Measurements from ENCODE around the gene CD4.
"Not testable (repeated sequence)": the region's sequence is repeated elsewhere in the genome, so short reads cannot be mapped to it uniquely, and the experiment has no call there.

CD4 gene

DNA sequence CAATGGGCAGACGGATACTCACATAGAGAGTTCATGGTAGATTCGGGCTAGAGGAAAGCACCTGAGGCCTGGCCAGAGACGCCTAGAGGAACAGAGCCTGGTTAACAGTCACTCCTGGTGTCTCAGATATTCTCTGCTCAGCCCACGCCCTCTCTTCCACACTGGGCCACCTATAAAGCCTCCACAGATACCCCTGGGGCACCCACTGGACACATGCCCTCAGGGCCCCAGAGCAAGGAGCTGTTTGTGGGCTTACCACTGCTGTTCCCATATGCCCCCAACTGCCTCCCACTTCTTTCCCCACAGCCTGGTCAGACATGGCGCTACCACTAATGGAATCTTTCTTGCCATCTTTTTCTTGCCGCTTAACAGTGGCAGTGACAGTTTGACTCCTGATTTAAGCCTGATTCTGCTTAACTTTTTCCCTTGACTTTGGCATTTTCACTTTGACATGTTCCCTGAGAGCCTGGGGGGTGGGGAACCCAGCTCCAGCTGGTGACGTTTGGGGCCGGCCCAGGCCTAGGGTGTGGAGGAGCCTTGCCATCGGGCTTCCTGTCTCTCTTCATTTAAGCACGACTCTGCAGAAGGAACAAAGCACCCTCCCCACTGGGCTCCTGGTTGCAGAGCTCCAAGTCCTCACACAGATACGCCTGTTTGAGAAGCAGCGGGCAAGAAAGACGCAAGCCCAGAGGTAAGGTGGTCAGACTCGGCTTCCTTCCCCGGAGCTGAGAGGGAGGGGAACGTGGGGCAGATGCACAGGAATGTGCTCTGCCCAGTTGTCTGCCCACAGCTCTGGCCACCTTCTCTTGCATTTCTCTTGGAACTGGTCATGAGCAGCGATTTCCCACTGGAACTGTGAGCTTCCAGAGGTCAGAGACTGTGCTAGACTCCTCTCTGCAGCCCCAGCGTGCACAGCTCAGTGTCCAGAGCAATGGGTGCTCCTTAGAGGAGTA lies at the start of gene CD4:
Gene CD4, plus strand, starts transcription at position 557 of the 953 bp plus-strand sequence. CDS start 10,611 bp downstream, outside the sequence.
- Histone ChIP-seq H3K4me3 (ENCODE audit: low read depth, low read length) (no peak within 1 kb of the TSS), H3K4me1 (ENCODE audit: control insufficient read depth, insufficient read depth, low read length, unreplicated experiment) (no peaks in the 10 kb centered on the region), H3K27me3 (ENCODE audit: insufficient read depth, low read length) (0 out of 2 replicates have a peak, but pooled peaks cover 5% of the 10 kb centered on the region), H3K27ac (ENCODE audit: low read depth, low read length) (no peak within 1 kb of the TSS), H3K79me2 (ENCODE audit: control insufficient read depth, insufficient read depth, low read length, unreplicated experiment) (no peaks in the 10 kb centered on the region), H3K36me3 (ENCODE audit: insufficient read depth, low read length) (no peaks in the 10 kb centered on the region), H2AFZ (ENCODE audit: low read length, unreplicated experiment) (no peak within 1 kb of the TSS)

DNA sequence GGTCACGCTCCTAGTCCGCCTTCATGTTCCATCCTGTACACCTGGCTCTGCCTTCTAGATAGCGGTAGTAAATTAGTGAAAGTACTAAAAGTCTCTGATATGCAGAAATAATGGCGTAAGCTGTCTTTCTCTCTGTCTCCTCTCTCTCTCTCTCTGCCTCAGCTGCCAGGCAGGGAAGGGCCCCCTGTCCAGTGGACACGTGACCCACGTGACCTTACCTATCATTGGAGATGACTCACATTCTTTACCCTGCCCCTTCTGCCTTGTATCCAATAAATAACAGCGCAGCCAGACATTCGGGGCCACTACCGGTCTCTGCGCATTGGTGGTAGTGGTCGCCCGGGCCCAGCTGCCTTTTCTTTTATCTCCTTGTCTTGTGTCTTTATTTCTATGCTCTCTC lies 47.2 kb upstream of the CD4 start:
- H3K27me3 ChIP-seq (ENCODE audit: insufficient read depth, low read length); H3K36me3 ChIP-seq (ENCODE audit: insufficient read depth, low read length); H2AFZ ChIP-seq (ENCODE audit: low read length, unreplicated experiment); H3K27ac ChIP-seq (ENCODE audit: low read depth, low read length); H3K4me3 ChIP-seq (ENCODE audit: low read depth, low read length); H3K79me2 ChIP-seq (ENCODE audit: control insufficient read depth, insufficient read depth, low read length, unreplicated experiment); H3K4me1 ChIP-seq (ENCODE audit: control insufficient read depth, insufficient read depth, low read length, unreplicated experiment): not testable (repeated sequence)

DNA sequence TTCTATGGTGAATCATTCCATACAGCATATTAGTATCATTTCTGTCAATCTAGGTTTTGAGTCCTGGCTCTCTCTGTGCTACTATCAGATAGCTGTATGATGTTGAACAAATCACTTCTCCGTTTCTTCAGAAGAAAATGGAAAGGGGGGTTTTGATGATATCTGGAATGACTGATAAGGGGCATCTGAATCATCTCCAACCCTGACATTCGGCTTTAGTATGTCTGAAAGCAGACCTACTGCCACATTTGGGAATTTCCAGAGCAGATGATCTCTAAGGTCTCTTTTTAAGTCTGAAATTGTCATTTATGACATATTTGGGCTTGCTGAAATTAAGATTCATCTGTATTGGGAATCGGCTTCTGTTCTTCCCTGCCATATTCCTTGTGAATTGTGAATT lies 46.5 kb upstream of the CD4 start:
- H3K27me3 ChIP-seq (ENCODE audit: insufficient read depth, low read length), result no peaks in the 10 kb centered on the region
- H3K4me1 ChIP-seq (ENCODE audit: control insufficient read depth, insufficient read depth, low read length, unreplicated experiment), result no peaks in the 10 kb centered on the region
- H3K4me3 ChIP-seq (ENCODE audit: low read depth, low read length), result no peak overlapping the region
- no peak overlapping the region for H3K27ac ChIP-seq (ENCODE audit: low read depth, low read length)
- no peak overlapping the region for H2AFZ ChIP-seq (ENCODE audit: low read length, unreplicated experiment)
- no peaks in the 10 kb centered on the region for H3K79me2 ChIP-seq (ENCODE audit: control insufficient read depth, insufficient read depth, low read length, unreplicated experiment)
- peaks cover 6% of the 10 kb centered on the region; the same call in 1 of the 2 replicates for H3K36me3 ChIP-seq (ENCODE audit: insufficient read depth, low read length)

DNA sequence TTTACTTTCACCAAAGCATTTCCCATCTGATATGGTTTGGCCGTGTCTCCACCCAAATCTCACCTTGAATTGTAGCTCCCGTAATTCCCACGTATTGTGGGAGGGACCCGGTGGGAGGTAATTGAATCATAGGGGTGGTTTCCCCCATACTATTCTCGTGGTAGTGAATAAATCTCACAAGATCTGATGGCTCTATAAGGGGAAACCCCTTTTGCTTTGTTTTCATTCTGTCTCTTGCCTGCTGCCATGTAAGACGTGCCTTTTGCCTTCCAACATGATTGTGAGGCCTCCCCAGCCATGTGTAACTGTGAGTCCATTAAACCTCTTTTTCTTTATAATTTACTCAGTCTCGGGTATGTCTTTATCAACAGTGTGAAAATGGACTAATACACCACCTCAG lies 46.0 kb upstream of the CD4 start:
- not testable (repeated sequence) for H3K4me1 ChIP-seq (ENCODE audit: control insufficient read depth, insufficient read depth, low read length, unreplicated experiment); H3K4me3 ChIP-seq (ENCODE audit: low read depth, low read length); H3K79me2 ChIP-seq (ENCODE audit: control insufficient read depth, insufficient read depth, low read length, unreplicated experiment); H3K27ac ChIP-seq (ENCODE audit: low read depth, low read length); H2AFZ ChIP-seq (ENCODE audit: low read length, unreplicated experiment); H3K27me3 ChIP-seq (ENCODE audit: insufficient read depth, low read length)
- H3K36me3 ChIP-seq (ENCODE audit: insufficient read depth, low read length), result peaks cover 11% of the 10 kb centered on the region; the same call in 1 of the 2 replicates

DNA sequence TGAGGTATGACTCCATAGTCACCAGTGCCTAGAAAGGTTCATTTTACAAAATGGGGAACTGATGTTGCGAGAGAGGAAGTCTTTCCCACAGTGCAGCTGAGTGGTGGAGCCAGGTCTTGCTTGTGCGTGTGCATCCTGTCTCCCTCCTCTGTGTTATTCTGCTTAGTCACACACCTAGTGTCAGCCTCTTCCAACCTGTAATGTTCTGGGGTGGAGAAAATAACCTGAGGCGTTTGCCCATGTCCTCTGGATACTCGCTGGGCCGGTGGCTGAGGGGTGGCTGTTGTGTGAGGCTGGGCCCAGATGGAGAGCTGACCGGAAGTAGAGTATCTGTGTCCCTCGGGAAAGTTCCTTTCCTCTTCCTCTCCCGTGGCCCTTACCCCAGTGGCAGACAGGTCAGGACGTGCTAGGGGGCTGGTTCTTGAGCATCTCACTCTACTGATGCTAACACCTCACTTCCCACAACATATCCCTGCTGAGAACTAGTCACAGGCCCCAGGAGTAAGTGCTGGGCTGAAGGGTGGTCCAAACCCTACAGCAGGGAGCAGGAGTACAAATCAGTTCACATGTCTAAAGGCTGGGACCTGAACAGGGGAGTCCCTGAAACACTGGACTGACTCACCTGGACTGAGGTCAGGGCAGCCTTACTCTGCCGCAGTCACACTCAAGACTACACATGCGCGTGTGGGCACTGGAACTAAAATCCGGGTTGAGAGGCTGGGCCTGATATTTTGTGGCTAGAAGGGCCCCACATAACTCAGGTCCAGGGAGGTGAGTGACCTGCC lies 43.4 kb upstream of the CD4 start:
- Histone ChIP-seq H2AFZ (ENCODE audit: low read length, unreplicated experiment) (no peak overlapping the region), H3K4me3 (ENCODE audit: low read depth, low read length) (no peak overlapping the region), H3K4me1 (ENCODE audit: control insufficient read depth, insufficient read depth, low read length, unreplicated experiment) (no peaks in the 10 kb centered on the region), H3K27ac (ENCODE audit: low read depth, low read length) (no peak overlapping the region), H3K27me3 (ENCODE audit: insufficient read depth, low read length) (no peaks in the 10 kb centered on the region), H3K79me2 (ENCODE audit: control insufficient read depth, insufficient read depth, low read length, unreplicated experiment) (peaks cover 2% of the 10 kb centered on the region), H3K36me3 (ENCODE audit: insufficient read depth, low read length) (peaks cover 30% of the 10 kb centered on the region)

DNA sequence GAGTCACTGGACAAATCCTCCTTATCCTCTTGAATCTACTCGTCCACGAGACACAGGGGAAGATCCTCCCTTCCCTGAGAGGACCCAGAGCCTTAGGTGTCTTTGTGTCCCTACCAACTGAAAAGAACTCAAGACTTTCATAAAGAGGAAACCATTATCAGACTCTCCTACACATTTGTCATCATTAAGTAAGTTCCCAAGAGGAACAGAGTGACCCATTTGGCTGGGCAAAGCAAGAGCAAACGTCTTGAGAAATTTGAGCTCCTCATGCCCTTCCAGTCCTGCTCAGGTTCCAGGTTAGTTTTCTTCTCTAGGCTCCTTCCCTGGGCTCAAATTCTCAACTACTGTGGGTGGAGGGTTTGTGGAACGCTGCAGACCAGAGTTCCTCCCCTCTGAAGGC lies 42.1 kb upstream of the CD4 start:
- Histone ChIP-seq H2AFZ (ENCODE audit: low read length, unreplicated experiment) (no peak overlapping the region), H3K79me2 (ENCODE audit: control insufficient read depth, insufficient read depth, low read length, unreplicated experiment) (peaks cover 15% of the 10 kb centered on the region), H3K4me1 (ENCODE audit: control insufficient read depth, insufficient read depth, low read length, unreplicated experiment) (peaks cover 6% of the 10 kb centered on the region), H3K27me3 (ENCODE audit: insufficient read depth, low read length) (no peaks in the 10 kb centered on the region), H3K27ac (ENCODE audit: low read depth, low read length) (no peak overlapping the region), H3K36me3 (ENCODE audit: insufficient read depth, low read length) (peaks cover 38% of the 10 kb centered on the region), H3K4me3 (ENCODE audit: low read depth, low read length) (no peak overlapping the region)

DNA sequence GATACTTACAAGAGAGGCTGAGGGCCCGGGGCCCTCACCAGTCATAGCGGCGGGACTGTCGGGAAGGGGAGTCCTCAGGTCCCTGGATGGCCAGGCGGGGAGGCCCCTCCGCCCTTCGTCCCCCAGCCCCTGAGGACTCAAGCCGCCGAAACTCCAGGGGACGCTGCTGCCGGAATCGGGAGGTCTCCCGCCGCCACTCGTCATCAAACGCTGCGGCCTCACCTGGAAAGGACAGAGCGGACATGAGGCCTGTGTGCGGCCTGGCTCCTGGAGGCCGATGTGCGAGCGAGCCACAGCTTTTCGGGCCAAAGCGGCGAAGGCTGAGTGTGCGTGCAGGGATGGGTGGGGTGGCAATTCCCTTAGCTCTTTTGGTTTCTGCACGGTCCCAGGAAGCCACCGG lies 40.6 kb upstream of the CD4 start:
- H3K36me3 ChIP-seq (ENCODE audit: insufficient read depth, low read length), result peaks cover 38% of the 10 kb centered on the region
- no peak overlapping the region for H3K27ac ChIP-seq (ENCODE audit: low read depth, low read length)

DNA sequence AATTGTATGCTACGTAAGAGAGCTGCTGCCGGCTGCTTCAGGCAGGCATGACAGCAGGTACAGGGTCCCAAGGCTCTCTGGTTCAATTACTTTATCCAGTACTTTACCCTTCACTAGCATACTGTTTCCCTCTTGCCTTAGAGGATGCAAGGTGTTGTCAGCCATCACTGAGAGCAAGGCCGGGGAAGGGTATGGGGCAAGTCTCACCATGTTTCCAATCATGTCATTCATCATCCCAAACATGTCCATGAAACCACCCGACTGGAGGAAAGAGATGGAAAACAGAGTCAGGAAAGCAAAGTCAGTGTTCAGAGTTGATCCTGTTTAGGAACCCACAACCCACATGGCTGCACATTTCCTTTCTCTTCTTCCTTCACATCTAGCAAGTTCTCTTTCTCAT lies 38.8 kb upstream of the CD4 start:
- peaks cover 22% of the 10 kb centered on the region for H3K79me2 ChIP-seq (ENCODE audit: control insufficient read depth, insufficient read depth, low read length, unreplicated experiment)
- peaks cover 14% of the 10 kb centered on the region for H3K4me1 ChIP-seq (ENCODE audit: control insufficient read depth, insufficient read depth, low read length, unreplicated experiment)
- no peak overlapping the region for H2AFZ ChIP-seq (ENCODE audit: low read length, unreplicated experiment)
- H3K27ac ChIP-seq (ENCODE audit: low read depth, low read length), result no peak overlapping the region
- peaks cover 38% of the 10 kb centered on the region for H3K36me3 ChIP-seq (ENCODE audit: insufficient read depth, low read length)
- no peak overlapping the region for H3K4me3 ChIP-seq (ENCODE audit: low read depth, low read length)
- no peaks in the 10 kb centered on the region for H3K27me3 ChIP-seq (ENCODE audit: insufficient read depth, low read length)

More for the DNA sequence above, 40.6 kb upstream of the CD4 start:
- H3K4me3 ChIP-seq (ENCODE audit: low read depth, low read length), result no peak overlapping the region
- H3K27me3 ChIP-seq (ENCODE audit: insufficient read depth, low read length), result no peaks in the 10 kb centered on the region
- no peak overlapping the region for H2AFZ ChIP-seq (ENCODE audit: low read length, unreplicated experiment)
- peaks cover 7% of the 10 kb centered on the region for H3K4me1 ChIP-seq (ENCODE audit: control insufficient read depth, insufficient read depth, low read length, unreplicated experiment)
- H3K79me2 ChIP-seq (ENCODE audit: control insufficient read depth, insufficient read depth, low read length, unreplicated experiment), result peaks cover 22% of the 10 kb centered on the region

DNA sequence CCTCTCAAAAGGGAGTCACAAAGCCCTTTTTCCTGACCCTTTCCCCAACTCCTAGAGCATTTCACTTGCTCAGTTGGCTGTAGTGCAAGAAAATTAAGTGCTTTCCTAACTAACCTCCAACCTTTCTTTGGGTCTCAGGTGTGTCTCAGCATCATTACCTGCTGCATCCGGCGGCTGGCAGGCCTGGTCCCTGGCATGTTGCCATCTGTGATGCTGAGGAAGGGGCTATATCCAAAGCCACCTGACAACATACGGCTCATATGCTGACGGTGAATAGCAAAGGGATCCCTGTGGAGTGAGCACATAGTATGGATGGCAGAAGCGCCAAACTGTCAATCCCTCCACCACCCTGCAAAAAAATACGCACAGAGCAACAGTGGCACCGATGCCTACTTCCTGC lies 37.6 kb upstream of the CD4 start:
- Histone ChIP-seq H2AFZ (ENCODE audit: low read length, unreplicated experiment) (no peak overlapping the region), H3K27ac (ENCODE audit: low read depth, low read length) (no peak overlapping the region)

DNA sequence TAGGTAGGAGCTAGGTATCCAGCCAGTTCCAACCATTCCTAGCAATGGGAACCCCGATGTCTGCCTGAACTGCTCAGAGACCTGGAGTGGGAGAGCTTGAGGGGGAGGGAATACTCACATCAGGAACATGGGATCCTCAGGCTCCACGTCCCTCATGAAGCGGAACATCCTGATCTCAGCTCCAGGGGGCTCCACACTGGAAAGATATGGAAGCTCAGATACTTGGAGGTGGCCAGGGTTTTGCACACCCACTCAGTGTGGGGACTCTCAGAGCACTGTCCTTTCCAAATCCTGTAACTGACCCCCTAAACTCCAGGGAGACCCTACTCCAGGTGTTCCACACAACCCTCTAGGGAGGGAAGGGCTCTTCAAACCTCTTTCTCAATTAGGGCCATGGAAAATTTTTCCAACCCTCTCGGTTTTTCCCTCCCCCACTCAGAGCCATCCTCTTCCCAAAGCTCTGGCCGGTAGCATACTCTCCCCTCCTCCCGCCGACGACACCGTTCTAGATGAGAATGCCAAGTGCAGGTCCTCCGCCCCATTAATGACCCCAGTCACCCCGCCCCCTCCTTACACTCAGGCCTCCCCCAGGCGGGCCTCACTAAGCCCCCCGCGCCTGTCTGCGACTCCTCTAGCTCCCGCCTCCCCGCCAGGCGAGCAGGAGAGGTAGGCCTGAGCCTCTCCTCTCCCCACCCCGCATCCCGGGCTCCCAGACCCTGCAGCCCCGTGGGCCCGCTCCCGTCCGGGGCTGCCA lies 37.0 kb upstream of the CD4 start:
- Histone ChIP-seq H3K27ac (ENCODE audit: low read depth, low read length) (peak overlapping the region; percentile 93), H3K4me1 (ENCODE audit: control insufficient read depth, insufficient read depth, low read length, unreplicated experiment) (peaks cover 14% of the 10 kb centered on the region), H2AFZ (ENCODE audit: low read length, unreplicated experiment) (peak overlapping the region; percentile 50), H3K36me3 (ENCODE audit: insufficient read depth, low read length) (peaks cover 35% of the 10 kb centered on the region), H3K79me2 (ENCODE audit: control insufficient read depth, insufficient read depth, low read length, unreplicated experiment) (peaks cover 22% of the 10 kb centered on the region), H3K27me3 (ENCODE audit: insufficient read depth, low read length) (no peaks in the 10 kb centered on the region), H3K4me3 (ENCODE audit: low read depth, low read length) (peak overlapping the region; percentile 93)

More for the DNA sequence above, 37.6 kb upstream of the CD4 start:
- Histone ChIP-seq H3K36me3 (ENCODE audit: insufficient read depth, low read length) (peaks cover 38% of the 10 kb centered on the region), H3K27me3 (ENCODE audit: insufficient read depth, low read length) (no peaks in the 10 kb centered on the region), H3K4me1 (ENCODE audit: control insufficient read depth, insufficient read depth, low read length, unreplicated experiment) (peaks cover 14% of the 10 kb centered on the region), H3K79me2 (ENCODE audit: control insufficient read depth, insufficient read depth, low read length, unreplicated experiment) (peaks cover 22% of the 10 kb centered on the region), H3K4me3 (ENCODE audit: low read depth, low read length) (peak overlapping the region; percentile 93)

All from ACC112 (cell line).